Activated T-cell treated with anti-CD3 and anti-CD28 coated beads for 1 hour (primary cell): Measurements from ENCODE around the gene DDIAS.
"Not testable (repeated sequence)": the region's sequence is repeated elsewhere in the genome, so short reads cannot be mapped to it uniquely, and the experiment has no call there.

ENCODE experiments used
- DNase-seq: peaks from one replicate; pipeline ENCODE4 v3.0.0-alpha.2; 2020; ENCODE audit warnings: low read depth

The DDIAS gene

GRCh38 chr11:82901165-82901921 lies at the start of gene DDIAS:
TSS of gene DDIAS (plus strand) at chr11:82901736. CDS start at chr11:82914739, 13,003 bp downstream.
- peak; percentile 89 for DNase-seq

GRCh38 chr11:82854242-82854641 lies 47.3 kb upstream of the DDIAS start:
- no peak for DNase-seq

- not testable (repeated sequence) for DNase-seq
Measured at GRCh38 chr11:82854916-82855315, 46.6 kb upstream of the DDIAS start.

- DNase-seq, result no peak
Measured at GRCh38 chr11:82855616-82856015, 45.9 kb upstream of the DDIAS start.

GRCh38 chr11:82857145-82857544 lies 44.4 kb upstream of the DDIAS start:
- DNase-seq, result no peak

GRCh38 chr11:82858133-82858532 lies 43.4 kb upstream of the DDIAS start:
- no peak for DNase-seq

- no peak for DNase-seq
Measured at GRCh38 chr11:82858556-82859091, 42.9 kb upstream of the DDIAS start.

GRCh38 chr11:82859750-82860149 lies 41.8 kb upstream of the DDIAS start:
- no peak for DNase-seq

- DNase-seq, result no peak
Measured at GRCh38 chr11:82862379-82862778, 39.2 kb upstream of the DDIAS start.

GRCh38 chr11:82863209-82863608 lies 38.3 kb upstream of the DDIAS start:
- DNase-seq, result no peak

- DNase-seq, result no peak
Measured at GRCh38 chr11:82864268-82864667, 37.3 kb upstream of the DDIAS start.

GRCh38 chr11:82865841-82866240 lies 35.7 kb upstream of the DDIAS start:
- DNase-seq, result no peak

- peak; percentile 80 for DNase-seq
Measured at GRCh38 chr11:82867495-82868082, 33.9 kb upstream of the DDIAS start.

GRCh38 chr11:82869657-82870056 lies 31.9 kb upstream of the DDIAS start:
- no peak for DNase-seq

- DNase-seq, result no peak
Measured at GRCh38 chr11:82871646-82872045, 29.9 kb upstream of the DDIAS start.

GRCh38 chr11:82872377-82873150 lies 29.0 kb upstream of the DDIAS start:
- no peak for DNase-seq

GRCh38 chr11:82873919-82874333 lies 27.6 kb upstream of the DDIAS start:
- DNase-seq, result no peak

- no peak for DNase-seq
Measured at GRCh38 chr11:82874646-82875523, 26.7 kb upstream of the DDIAS start.

GRCh38 chr11:82883853-82884252 lies 17.7 kb upstream of the DDIAS start:
- no peak for DNase-seq

GRCh38 chr11:82889133-82890001 lies 12.2 kb upstream of the DDIAS start:
- no peak for DNase-seq

- no peak for DNase-seq
Measured at GRCh38 chr11:82890002-82890341, 11.6 kb upstream of the DDIAS start.
